Measurements from ENCODE around the gene ZSWIM4.
A peak's percentile ranks its signal among the peaks of the same experiment; 100 is the strongest.
"Not testable (repeated sequence)": the region's sequence is repeated elsewhere in the genome, so short reads cannot be mapped to it uniquely, and the experiment has no call there.

Gene ZSWIM4

DNA sequence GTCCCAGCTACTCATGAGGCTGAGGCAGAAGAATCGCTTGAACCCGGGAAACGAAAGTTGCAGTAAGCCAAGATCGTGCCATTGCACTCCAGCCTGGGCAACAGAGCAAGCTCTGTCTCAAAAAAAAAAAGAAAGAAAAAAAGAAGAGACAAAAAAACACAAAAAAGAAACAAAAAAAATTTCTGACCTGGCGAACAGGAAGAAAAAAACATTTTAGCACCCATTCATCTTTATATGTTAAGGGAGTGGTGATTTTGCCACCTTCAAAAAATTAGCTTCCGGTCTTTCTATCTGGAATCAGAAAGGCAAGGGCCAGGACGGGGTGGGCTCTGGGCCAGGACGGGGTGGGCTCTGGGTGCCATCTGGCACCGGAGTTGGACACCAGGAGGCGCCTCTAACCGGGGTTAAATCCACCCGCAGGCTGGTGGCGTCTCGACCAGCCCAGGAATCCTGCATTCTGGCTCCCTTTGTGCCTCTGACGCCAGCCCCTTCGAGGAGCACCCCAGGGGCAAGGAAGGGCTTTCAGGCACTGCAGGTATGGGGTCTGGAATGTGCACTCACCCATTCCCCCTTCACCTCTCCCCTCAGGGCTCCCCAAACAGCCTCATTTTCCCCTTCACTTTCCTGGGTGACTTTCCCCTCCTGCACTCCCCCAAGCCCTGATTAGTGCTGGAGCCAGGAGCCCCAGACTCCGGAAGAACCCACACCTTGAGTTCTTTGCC lies 10.4 kb upstream of the ZSWIM4 start:
- H3K36me3 ChIP-seq (ENCODE audit: insufficient read depth, low read length) = no peaks in the 10 kb centered on the region
- H3K4me3 ChIP-seq (ENCODE audit: low read length) = no peak overlapping the region
- peaks cover 24% of the 10 kb centered on the region for H3K4me1 ChIP-seq (ENCODE audit: insufficient read depth, low read length)
- H2AFZ ChIP-seq (ENCODE audit: low read depth, low read length) = no peak overlapping the region
- H3K9me3 ChIP-seq (ENCODE audit: low read length) = peaks cover 1% of the 10 kb centered on the region
- H3K27me3 ChIP-seq (ENCODE audit: insufficient read depth, low read length) = no peaks in the 10 kb centered on the region

DNA sequence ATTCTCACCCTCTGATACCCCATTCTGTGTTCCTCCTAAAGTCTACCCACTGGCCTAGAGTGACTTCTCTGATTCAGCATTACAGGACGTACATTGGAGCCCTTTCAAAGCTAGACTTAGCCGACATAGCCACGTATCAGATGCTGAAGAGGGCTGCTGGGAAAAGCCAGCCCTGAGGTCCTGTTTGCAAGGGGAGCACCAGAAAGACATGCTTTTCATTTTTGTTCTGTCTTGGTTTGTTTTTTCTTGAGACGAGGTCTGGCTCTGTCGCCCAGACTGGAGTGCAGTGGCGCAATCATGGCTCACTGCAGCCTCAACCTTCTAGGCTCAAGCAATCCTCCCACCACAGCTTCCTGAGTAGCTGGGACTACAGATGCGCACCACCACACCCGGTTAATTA lies 6.3 kb upstream of the ZSWIM4 start:
- Histone ChIP-seq H3K9me3 (ENCODE audit: low read length) (no peaks in the 10 kb centered on the region), H2AFZ (ENCODE audit: low read depth, low read length) (no peak overlapping the region), H3K4me1 (ENCODE audit: insufficient read depth, low read length) (peaks cover 1% of the 10 kb centered on the region), H3K27me3 (ENCODE audit: insufficient read depth, low read length) (no peaks in the 10 kb centered on the region), H3K36me3 (ENCODE audit: insufficient read depth, low read length) (no peaks in the 10 kb centered on the region), H3K4me3 (ENCODE audit: low read length) (no peak overlapping the region)

DNA sequence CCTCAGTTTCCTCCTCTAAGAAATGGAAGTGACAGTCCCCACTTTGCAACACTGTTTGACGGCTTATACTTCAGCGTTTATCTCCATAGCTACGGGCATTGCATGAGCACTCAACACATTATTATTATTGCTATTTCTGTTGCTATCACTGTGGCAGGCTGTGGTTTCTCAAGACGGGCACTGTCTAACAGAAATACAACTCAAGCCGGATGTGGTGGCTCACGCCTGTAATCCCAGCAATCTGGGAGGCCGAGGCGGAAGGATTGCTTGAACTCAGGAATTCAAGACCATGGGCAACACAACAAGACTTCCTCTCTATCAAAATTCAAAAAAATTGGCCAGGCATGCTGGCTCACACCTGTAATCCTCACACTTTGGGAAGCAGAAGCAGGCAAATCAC lies 4.9 kb upstream of the ZSWIM4 start:
- H3K36me3 ChIP-seq (ENCODE audit: insufficient read depth, low read length) = no peaks in the 10 kb centered on the region
- H2AFZ ChIP-seq (ENCODE audit: low read depth, low read length) = no peak overlapping the region
- no peaks in the 10 kb centered on the region for H3K9me3 ChIP-seq (ENCODE audit: low read length)
- no peak overlapping the region for H3K4me3 ChIP-seq (ENCODE audit: low read length)
- no peaks in the 10 kb centered on the region for H3K4me1 ChIP-seq (ENCODE audit: insufficient read depth, low read length)
- no peaks in the 10 kb centered on the region for H3K27me3 ChIP-seq (ENCODE audit: insufficient read depth, low read length)

DNA sequence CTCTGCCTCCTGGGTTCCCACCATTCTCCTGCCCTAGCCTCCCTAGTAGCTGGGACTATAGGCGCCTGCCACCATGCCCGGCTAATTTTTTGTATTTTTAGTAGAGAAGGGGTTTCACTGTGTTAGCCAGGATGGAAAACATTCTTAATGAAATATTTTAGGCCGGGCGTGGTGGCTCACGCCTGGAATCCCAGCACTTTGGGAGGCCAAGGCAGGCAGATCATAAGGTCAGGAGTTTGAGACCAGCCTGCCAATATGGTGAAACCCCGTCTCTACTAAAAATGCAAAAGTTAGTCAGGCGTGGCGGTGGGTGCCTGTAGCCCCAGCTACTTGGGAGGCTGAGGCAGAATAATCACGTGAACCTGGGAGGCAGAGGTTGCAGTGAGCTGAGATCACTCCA lies 1.9 kb upstream of the ZSWIM4 start:
- not testable (repeated sequence) for H3K27me3 ChIP-seq (ENCODE audit: insufficient read depth, low read length); H3K4me3 ChIP-seq (ENCODE audit: low read length); H3K9me3 ChIP-seq (ENCODE audit: low read length); H2AFZ ChIP-seq (ENCODE audit: low read depth, low read length); H3K36me3 ChIP-seq (ENCODE audit: insufficient read depth, low read length)
- peaks cover 16% of the 10 kb centered on the region for H3K4me1 ChIP-seq (ENCODE audit: insufficient read depth, low read length)

DNA sequence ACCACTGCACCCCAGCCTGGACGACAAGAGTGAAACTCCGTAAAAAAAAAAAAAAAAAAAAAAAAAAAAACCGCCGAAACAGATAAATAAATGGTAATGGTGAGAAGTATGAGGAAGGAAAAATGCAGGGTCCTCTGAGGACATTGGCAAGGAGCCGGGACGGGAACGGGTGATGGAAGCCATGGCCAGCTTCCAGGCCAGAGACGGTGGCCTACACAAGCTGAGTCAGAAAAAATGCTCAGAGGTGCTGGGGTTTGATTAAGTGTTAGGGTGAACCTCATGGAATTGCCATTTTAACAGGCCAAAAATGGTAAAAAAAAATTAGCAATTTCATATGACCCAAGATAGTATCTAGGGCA lies 866 bp upstream of the ZSWIM4 start:
- peaks cover 16% of the 10 kb centered on the region for H3K4me1 ChIP-seq (ENCODE audit: insufficient read depth, low read length)
- H3K27me3 ChIP-seq (ENCODE audit: insufficient read depth, low read length) = no peaks in the 10 kb centered on the region
- peak overlapping the region; percentile 83 for H2AFZ ChIP-seq (ENCODE audit: low read depth, low read length)
- H3K36me3 ChIP-seq (ENCODE audit: insufficient read depth, low read length) = no peaks in the 10 kb centered on the region
- no peaks in the 10 kb centered on the region for H3K9me3 ChIP-seq (ENCODE audit: low read length)
- peak overlapping the region; percentile 60 for H3K4me3 ChIP-seq (ENCODE audit: low read length)

DNA sequence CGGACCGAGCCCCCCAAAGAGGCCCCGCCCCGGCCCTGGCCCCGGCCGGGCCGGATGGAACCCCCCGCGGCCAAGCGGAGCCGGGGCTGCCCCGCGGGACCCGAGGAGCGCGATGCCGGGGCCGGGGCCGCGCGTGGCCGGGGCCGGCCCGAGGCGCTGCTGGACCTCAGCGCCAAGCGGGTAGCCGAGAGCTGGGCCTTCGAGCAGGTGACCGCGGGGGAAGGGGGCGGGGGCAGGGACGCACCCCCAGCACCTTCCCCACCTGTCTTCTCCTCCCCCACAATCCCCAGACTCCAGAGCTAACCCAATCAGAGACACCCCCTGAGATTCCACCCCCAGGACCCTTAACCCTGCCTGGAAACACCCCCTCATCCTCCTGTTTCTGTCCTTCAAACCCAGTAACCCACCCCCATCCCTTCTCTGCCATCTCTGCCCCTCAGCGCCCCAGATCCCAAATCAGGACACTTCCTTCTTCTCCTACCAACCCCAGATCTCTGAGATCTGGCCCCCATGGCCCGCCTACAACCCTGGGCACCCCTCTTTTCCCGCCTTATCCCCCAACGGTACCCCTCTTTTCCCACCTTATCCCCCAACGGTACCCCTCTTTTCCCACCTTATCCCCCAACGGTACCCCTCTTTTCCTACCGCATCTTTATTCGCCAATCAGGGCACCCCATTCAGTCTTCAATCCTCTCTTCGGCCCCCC lies 505 bp downstream of the ZSWIM4 start:
- peak overlapping the region; percentile 12 for H2AFZ ChIP-seq (ENCODE audit: low read depth, low read length)
- peak overlapping the region; percentile 87 for H3K4me3 ChIP-seq (ENCODE audit: low read length)
- no peaks in the 10 kb centered on the region for H3K27me3 ChIP-seq (ENCODE audit: insufficient read depth, low read length)
- peaks cover 4% of the 10 kb centered on the region for H3K36me3 ChIP-seq (ENCODE audit: insufficient read depth, low read length)
- H3K4me1 ChIP-seq (ENCODE audit: insufficient read depth, low read length) = peaks cover 16% of the 10 kb centered on the region
- no peaks in the 10 kb centered on the region for H3K9me3 ChIP-seq (ENCODE audit: low read length)

DNA sequence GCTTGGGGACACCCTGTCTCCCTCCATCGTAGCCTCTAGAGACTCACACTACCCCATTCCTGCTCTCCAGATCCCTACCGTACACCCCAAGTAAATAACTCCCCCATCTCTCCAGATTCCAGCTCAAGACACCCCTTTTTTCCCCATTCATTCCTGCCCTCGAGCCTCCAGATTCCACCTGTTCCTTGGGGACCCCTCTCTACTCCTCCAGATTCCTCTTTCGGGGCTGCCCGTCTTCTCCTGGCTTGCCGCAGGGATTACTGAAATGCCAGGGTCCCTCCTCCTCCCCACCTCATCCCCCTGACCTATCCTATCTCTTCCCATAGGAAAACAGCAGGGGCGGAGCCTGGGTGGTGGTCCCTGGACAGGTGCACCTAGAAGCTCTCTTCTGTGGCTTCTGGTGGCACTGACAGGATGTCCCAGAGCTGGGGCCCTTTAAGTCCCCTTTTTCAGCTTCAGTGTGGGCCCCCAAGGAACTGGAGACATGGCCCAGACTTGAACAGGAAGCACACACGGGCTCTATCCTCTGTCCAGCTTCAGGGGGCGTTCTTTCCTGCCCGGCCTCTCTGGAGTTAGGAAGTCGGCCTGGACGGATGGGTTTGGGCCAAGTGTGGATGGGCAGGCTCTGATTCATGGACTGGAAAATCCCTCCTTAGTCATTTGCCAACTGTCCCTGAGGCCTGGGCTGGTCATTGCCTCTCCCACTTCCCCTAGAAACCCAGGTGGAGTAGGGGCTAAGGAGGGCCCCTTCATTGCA lies 1.2 kb downstream of the ZSWIM4 start:
- Histone ChIP-seq H3K4me1 (ENCODE audit: insufficient read depth, low read length) (peaks cover 16% of the 10 kb centered on the region), H3K36me3 (ENCODE audit: insufficient read depth, low read length) (peaks cover 4% of the 10 kb centered on the region), H3K27me3 (ENCODE audit: insufficient read depth, low read length) (no peaks in the 10 kb centered on the region), H2AFZ (ENCODE audit: low read depth, low read length) (no peak overlapping the region), H3K4me3 (ENCODE audit: low read length) (peak overlapping the region; percentile 87), H3K9me3 (ENCODE audit: low read length) (no peaks in the 10 kb centered on the region)

DNA sequence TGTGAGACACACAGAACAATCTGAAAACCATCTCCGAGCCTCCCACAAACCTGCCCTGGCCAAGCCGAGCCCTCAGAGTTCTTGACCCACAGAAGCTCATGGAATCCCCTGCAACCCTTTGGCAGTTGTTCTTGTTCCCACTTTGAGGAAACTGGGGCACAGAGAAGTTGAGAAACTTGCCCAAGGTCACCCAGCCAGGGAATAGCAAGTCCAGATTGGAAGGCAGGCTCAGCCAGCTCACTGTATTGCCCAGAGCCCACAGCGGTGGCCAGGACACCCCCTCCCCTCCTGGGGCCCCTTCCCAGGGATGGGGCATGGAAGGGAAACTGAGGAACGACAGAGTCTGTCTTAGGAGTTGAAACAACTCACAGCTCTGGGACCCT lies 1.8 kb downstream of the ZSWIM4 start:
- H3K9me3 ChIP-seq (ENCODE audit: low read length) = no peaks in the 10 kb centered on the region
- H2AFZ ChIP-seq (ENCODE audit: low read depth, low read length) = no peak overlapping the region
- H3K36me3 ChIP-seq (ENCODE audit: insufficient read depth, low read length) = peaks cover 4% of the 10 kb centered on the region
- H3K4me1 ChIP-seq (ENCODE audit: insufficient read depth, low read length) = peaks cover 16% of the 10 kb centered on the region
- H3K27me3 ChIP-seq (ENCODE audit: insufficient read depth, low read length) = no peaks in the 10 kb centered on the region
- peak overlapping the region; percentile 87 for H3K4me3 ChIP-seq (ENCODE audit: low read length)

DNA sequence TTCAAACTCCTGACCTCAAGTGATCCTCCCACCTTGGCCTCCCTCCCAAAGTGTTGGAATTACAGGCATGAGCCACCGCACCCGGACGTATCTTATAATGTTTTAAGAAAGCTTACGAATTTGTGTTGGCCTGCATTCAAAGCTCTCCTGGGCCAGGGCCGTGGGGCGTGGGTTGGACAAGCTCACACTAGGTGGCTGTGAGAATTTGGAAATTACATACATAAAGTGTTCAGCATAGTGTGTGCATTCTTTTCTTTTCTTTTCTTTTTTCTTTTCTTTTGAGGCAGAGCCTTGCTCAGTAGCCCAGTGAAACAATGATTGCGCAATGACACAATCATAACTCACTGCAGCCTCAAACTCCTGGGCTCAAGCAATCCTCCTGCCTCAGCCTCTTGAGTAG lies 2.6 kb downstream of the ZSWIM4 start:
- no peaks in the 10 kb centered on the region for H3K9me3 ChIP-seq (ENCODE audit: low read length)
- no peak overlapping the region for H2AFZ ChIP-seq (ENCODE audit: low read depth, low read length)
- no peak overlapping the region for H3K4me3 ChIP-seq (ENCODE audit: low read length)
- H3K36me3 ChIP-seq (ENCODE audit: insufficient read depth, low read length) = peaks cover 4% of the 10 kb centered on the region
- H3K4me1 ChIP-seq (ENCODE audit: insufficient read depth, low read length) = peaks cover 16% of the 10 kb centered on the region
- H3K27me3 ChIP-seq (ENCODE audit: insufficient read depth, low read length) = no peaks in the 10 kb centered on the region

DNA sequence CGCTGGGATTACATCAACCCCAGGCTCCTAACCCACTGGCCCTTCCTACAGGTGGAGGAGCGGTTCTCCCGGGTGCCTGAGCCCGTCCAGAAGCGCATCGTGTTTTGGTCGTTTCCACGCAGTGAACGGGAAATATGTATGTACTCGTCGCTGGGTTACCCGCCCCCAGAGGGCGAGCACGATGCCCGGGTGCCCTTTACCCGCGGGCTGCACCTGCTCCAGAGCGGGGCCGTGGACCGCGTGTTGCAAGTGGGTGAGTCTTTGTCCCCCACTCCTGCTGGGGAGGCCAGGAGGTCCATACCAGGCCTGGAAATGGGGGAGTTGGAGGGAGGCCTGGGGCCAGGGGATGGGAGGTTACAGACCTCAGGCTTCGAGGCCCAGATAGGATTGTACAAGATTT lies 4.4 kb downstream of the ZSWIM4 start:
- H3K4me3 ChIP-seq (ENCODE audit: low read length) = no peak overlapping the region
- H3K36me3 ChIP-seq (ENCODE audit: insufficient read depth, low read length) = peaks cover 8% of the 10 kb centered on the region
- H2AFZ ChIP-seq (ENCODE audit: low read depth, low read length) = no peak overlapping the region

DNA sequence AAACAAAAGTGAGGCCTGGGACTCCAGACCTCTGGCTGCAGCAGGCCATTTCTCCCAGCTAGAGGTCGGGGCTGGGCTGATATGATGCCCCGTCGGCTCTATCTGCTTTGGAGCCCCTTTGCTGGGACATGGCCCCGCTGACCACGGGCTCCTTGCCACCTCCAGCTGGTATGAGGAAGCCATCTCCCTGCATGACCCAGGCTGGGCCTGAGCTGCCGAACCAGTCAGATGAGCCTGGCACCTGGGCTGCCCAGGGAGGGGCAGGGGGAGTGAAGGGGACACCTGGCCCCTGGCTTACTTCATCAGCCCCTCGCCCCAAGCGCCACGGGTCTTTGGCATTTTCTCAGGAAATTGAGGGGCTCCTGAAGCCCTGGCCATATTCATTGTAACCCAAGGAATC lies 7.8 kb downstream of the ZSWIM4 start:
- peaks cover 3% of the 10 kb centered on the region for H3K9me3 ChIP-seq (ENCODE audit: low read length)
- peaks cover 20% of the 10 kb centered on the region for H3K36me3 ChIP-seq (ENCODE audit: insufficient read depth, low read length)
- no peaks in the 10 kb centered on the region for H3K4me1 ChIP-seq (ENCODE audit: insufficient read depth, low read length)
- H3K4me3 ChIP-seq (ENCODE audit: low read length) = no peak overlapping the region
- H2AFZ ChIP-seq (ENCODE audit: low read depth, low read length) = no peak overlapping the region
- no peaks in the 10 kb centered on the region for H3K27me3 ChIP-seq (ENCODE audit: insufficient read depth, low read length)

More for the DNA sequence above, 4.4 kb downstream of the ZSWIM4 start:
- no peaks in the 10 kb centered on the region for H3K9me3 ChIP-seq (ENCODE audit: low read length)
- no peaks in the 10 kb centered on the region for H3K27me3 ChIP-seq (ENCODE audit: insufficient read depth, low read length)
- H3K4me1 ChIP-seq (ENCODE audit: insufficient read depth, low read length) = peaks cover 16% of the 10 kb centered on the region

DNA sequence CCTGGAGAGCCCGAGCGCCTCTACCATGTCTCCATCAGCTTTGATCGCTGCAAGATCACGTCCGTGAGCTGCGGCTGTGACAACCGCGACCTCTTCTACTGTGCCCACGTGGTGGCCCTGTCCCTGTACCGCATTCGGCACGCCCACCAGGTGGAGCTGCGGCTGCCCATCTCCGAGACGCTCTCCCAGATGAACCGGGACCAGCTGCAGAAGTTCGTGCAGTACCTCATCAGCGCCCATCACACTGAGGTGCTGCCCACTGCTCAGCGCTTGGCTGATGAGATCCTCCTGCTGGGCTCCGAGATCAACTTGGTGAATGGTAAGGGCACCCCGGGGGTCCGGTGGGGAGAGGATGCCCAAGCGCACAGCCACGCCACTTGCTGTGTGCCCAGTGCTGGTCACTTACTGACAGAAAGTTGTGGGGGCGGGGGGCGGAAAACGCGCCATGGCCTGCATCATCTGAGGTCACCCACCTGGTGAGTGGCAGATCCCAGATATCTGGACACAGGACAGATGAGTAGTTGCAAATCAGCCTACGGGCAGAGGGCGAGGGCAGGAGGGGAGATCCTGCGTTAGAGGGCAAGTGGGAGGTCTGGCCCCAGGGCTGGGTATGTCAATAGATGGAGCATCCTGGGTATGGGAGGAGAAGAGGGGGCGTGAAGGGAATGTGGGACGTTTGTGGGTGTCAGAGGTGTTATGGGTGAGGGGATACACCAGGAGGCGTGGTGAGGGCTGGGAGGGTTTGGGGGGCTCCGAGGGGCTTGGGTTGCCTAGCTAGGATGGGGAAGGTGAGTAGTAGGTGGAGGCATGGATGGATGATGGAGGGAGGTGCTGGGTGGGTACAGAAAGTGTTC lies 9.8 kb downstream of the ZSWIM4 start:
- H3K36me3 ChIP-seq (ENCODE audit: insufficient read depth, low read length) = peaks cover 30% of the 10 kb centered on the region

More for the DNA sequence above, 9.8 kb downstream of the ZSWIM4 start:
- Histone ChIP-seq H2AFZ (ENCODE audit: low read depth, low read length) (no peak overlapping the region), H3K9me3 (ENCODE audit: low read length) (peaks cover 3% of the 10 kb centered on the region), H3K27me3 (ENCODE audit: insufficient read depth, low read length) (no peaks in the 10 kb centered on the region), H3K4me3 (ENCODE audit: low read length) (no peak overlapping the region), H3K4me1 (ENCODE audit: insufficient read depth, low read length) (no peaks in the 10 kb centered on the region)
